GM11168 (cell line): Measurements from ENCODE around the gene NPTX2.

Source experiments
- in situ Hi-C: fragments of 300-500 bp; cut with MboI; formaldehyde crosslinking; loops from one replicate; pipeline ENCODE4 v1.12.0; 2022; ENCODE audit warnings: low sequenced_read_pairs; ENCODE audit not compliant: unreplicated experiment

Gene NPTX2

GRCh38 chr7:98647326-98647725, 30.2 kb downstream of the NPTX2 start:
- in situ Hi-C loops: no loop called here

- in situ Hi-C loops: no loop called here
Measured at GRCh38 chr7:98651760-98652159, 34.7 kb downstream of the NPTX2 start.

DNA sequence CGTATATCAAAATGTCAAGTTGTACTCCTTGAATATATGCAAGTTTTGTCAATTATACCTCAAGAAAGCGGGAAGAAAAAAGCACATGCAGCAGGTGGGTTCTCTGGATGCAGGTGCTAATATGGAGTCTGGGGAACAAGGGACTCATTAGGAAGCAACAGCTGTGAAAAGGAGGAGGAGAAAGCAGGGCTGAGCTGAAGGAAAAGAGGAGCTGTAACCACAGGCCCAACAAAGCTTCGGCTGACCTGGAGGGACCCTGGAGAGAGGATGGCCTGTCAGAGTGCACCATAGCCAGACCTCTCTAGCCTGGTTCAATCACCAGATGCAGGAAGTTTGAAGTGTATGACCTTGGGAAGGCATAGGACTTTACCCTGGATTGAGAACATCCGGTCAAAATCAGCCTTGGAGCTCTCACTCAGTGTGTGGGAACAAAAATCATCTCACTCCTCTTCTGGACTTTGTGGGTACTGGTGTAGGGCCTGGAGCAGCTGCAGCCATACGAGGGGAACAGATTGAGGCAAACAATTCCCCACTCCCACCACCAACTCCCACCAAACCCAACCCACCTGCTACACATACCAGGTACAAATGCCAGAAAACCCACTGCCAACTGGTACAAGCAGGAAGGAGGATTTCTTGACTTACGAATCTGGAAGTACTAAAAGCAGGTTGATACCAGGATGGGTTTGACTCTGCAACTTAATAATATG, 36.7 kb downstream of the NPTX2 start:
- in situ Hi-C loops: no loop called here

DNA sequence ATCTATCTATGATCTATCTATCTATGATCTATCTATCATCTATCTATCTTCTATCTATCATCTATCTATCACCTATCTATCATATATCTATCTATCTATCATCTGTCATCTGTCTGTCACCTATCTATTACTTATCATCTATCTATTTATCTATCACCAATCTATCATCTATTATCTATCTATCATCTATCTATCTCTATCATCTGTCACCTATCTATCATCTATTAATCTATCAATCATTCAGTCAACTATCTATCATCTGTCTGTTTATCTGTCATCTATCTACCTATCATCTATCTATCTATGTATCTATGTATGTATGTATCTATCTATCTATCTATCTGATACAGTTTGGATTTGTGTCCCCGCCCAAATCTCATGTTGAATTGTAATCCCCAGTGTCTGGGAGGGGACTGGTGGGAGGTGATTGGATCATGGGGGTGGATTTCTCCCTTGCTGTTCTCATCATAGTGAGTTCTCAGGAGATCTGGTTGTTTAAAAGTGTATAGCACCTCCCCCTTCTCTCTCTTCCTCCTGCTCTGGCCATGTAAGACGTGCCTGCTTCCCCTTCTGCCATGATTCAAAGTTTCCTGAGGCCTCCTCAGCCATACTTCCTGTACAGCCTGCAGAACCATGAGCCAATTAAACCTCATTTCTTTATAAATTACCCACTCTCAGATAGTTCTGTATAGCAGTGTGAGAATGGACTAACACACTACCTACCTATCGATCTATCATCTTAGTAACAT, 37.6 kb downstream of the NPTX2 start:
- in situ Hi-C loops: no loop called here

- in situ Hi-C loops: no loop called here
Measured at GRCh38 chr7:98655611-98656010, 38.5 kb downstream of the NPTX2 start.

DNA sequence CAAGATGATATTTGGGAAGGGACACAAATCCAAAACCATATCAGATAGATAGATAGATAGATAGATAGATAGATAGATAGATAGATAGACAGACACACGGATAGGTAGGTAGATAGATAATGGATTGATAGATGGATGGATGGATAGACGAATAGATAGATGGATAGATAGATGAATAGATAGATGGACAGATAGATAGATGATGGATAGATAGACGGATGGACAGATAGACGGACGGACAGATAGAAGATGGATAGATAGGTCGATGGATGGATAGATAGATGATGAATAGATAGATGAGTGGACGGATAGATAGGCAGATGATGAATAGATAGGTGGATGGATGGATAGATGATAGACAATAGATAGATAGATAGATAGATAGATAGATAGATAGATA, 39.8 kb downstream of the NPTX2 start:
- in situ Hi-C loops: no loop called here

GRCh38 chr7:98657736-98658135, 40.7 kb downstream of the NPTX2 start:
- in situ Hi-C loops: no loop called here

DNA sequence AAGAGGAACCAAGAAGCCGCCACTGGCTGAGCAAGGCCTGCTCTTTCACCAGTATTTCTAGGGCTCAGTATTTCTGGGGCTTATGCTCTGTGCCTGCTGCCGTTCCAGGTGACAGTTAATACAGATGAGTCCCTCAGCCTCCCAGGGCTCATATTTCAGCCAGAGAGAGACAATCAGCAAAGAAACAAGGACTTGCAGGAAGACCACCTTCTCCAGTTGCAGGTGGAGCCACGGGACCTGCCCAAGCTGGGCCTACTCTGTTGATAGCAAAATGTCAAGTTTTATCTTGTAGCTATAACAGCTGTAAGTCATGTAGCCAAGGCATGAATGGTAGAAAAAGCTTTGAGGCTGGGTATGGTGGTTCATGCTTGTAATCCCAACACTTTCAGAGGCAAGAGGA, 42.7 kb downstream of the NPTX2 start:
- in situ Hi-C loops: no loop called here

- in situ Hi-C loops: no loop called here
Measured at GRCh38 chr7:98661607-98662006, 44.5 kb downstream of the NPTX2 start.

DNA sequence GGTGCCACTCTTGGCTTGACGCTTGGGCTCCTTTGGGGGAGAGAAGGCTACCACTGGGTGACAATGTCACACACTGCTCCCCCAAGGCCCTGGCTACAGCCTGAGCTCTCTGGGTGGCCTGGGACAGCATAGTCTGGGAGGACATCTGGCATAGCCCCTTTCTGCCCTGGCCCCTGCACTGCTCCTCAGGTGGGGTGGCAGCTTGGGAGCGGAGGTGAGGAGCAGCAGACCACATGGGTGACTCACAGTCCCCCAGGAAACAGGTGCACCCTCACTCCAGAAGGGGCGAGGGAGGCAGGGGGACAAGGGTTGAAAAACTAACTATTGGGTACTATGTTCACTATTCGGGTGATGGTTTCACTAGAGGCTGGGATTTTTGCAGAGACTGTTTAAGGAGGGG, 45.2 kb downstream of the NPTX2 start:
- in situ Hi-C loops: no loop called here

GRCh38 chr7:98664882-98665281, 47.8 kb downstream of the NPTX2 start:
- in situ Hi-C loops: no loop called here

DNA sequence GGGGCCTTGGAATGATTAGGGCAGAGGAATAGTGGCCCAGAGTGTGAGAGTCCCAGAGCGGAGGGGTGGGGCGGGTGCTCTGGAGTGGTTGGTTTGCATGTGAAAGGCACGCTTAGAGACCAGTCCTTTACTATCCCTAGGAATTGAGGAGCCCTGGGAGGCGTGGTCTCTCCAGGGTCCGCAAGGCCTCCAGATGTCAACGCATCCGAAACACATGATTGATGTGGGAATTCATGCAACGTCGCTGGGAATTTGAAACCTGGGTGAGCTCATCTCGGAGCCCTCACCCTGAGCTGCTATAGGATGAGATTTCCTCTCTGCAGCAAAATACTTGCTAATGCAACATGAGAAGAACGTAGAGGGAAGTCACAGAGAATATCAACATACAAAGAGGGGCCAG, 51.2 kb downstream of the NPTX2 start:
- in situ Hi-C loops: no loop called here

DNA sequence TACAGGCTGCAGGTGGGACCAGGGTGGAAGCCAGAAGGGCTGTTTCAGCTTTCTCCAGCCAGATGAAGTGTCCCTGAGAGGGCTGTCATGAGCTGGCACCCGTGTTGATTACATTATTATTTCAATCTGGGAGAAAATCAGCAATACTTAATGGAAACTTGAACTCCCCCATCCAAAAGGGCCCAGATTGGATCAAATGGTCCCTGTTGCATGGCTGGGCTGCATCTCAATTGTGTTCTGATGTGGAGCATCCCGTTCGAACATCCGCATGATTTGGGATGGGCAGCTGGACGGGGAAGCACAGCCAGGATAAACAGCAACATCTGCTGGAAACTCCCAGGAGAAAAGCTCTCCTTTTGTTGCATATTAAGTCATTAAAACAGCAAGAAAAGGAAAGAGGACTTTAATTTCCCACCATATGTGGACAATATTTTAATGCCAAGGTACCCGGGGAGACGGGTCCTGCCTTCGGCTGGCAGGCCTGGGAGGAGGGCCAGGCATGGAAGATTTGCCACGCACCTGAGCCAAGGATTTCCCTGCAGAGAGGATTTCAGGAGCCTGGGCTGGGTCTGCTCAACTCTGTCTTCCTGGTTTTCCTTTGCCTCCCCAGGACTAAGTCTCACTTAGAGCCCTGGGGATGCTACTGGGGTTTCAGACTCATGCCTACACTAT, 52.4 kb downstream of the NPTX2 start:
- in situ Hi-C loops: no loop called here

DNA sequence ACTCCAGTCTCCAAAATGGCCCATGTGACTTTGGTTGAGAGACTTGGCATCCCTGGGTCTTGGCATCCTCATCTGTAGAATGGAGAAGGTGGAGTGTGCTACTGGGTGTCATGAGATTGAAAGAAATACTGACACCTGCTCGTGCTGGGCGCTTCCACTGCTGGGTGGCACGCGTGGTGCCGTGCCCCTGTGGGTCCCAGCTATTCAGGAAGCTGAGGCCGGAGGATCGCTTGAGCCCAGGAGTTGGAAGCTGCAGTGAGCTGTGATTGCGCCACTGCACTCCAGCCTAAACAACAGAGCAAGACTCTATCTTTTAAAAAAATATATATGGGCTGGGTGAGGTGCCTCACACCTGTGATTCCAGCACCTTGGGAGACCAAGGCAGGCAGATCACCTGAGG, 53.1 kb downstream of the NPTX2 start:
- in situ Hi-C loops: no loop called here

GRCh38 chr7:98671733-98672331, 54.7 kb downstream of the NPTX2 start:
- in situ Hi-C loops: no loop called here

DNA sequence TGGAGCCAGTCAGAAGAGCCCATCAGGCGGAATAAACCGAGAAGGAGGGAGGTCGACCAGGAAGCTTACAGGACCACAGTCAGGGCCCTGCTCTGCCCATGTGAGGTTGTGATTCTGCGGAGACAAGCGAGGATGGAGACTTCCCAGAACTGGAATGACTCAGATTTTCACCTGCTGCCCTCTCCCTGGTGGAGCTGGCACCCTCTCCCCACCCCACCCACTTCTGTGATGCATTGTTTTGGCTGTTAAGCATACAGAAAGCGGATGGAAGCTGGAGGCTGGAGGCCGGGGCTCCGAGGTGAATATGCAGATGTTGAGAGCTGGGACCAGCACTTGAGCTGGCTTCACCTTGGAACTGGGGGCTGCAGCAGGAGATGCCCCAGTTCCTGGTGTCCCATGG, 57.4 kb downstream of the NPTX2 start:
- in situ Hi-C loops: no loop called here

DNA sequence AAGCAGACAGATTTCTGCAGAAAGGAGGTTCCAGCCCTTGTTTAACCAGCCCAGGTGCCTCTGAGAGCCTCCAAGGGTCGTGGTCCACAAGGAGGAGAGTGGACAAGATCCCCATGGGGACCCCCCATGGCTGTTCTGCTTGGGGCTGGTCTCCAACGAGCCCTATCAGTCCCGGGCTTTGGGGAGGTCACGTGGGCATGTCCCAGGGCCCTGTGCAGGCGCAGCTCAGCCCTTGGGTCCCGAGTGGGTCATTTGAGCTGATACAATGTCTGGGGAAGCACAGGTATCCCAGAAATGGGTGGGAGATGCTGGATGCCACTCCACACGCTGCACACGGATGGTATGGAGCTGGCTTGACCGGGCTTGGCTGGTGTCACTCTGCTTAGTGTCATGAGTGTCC, 57.8 kb downstream of the NPTX2 start:
- in situ Hi-C loops: no loop called here

DNA sequence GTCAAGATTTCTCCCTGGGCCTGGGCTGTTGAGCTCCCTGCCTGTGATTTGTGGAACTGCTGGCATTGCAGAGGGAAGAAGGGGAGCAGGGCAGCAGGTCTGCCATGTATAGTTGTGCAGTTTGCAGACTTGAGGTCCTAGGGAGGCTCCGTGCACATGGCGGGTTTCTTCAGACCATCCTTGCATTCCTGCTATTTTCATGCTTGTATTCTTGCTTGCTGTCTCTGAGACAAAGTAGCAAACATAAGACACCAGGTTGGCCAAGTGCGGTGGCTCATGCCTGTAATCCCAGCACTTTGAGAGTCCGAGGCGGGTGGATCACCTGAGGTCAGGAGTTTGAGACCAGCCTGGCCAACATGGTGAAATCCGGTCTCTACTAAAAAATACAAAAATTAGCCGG, 61.1 kb downstream of the NPTX2 start:
- in situ Hi-C loops: no loop called here
